DMS79 (cell line): ENCODE results near the gene DDX21.
A peak's percentile ranks its signal among the peaks of the same experiment; 100 is the strongest.
"Not testable (repeated sequence)": the region's sequence is repeated elsewhere in the genome, so short reads cannot be mapped to it uniquely, and the experiment has no call there.

Source experiments
- DNase-seq: peaks from one replicate; lab custom pipeline; 2025; lab: John Stamatoyannopoulos, UW

Gene DDX21

DNA sequence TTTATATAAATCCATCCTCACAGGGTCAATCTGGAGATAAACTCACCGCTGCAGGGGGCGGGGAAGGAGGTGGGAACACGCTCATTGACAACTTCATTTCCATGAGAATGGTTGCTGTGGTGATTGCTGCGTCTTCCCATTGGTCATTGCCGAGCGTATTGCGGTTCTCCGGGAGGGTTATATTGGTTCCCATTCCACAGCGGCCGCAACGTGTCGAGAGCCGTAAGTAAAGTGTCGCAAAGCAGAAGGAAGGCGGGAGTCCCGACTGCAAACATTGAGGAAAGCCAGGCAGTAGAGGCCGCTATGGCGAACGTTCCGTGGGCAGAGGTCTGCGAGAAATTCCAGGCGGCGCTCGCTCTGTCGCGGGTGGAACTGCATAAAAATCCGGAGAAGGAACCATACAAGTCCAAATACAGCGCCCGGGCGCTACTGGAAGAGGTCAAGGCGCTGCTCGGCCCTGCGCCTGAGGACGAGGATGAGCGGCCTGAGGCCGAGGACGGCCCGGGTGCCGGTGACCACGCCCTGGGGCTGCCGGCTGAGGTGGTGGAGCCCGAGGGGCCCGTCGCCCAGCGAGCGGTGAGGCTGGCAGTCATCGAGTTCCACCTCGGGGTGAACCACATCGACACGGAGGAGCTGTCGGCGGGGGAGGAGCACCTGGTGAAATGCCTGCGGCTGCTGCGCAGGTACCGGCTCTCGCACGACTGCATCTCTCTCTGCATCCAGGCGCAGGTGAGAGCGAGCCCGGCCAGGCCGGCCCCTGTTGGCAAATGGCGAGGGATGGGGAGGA is 32.8 kb downstream of the DDX21 start, which contains the start of gene KIFBP:
KIFBP (plus strand) TSS at position 274 of the 787 bp plus-strand sequence; CDS start at position 304, 30 bp downstream.
- DNase-seq: peak; percentile 87

DNA sequence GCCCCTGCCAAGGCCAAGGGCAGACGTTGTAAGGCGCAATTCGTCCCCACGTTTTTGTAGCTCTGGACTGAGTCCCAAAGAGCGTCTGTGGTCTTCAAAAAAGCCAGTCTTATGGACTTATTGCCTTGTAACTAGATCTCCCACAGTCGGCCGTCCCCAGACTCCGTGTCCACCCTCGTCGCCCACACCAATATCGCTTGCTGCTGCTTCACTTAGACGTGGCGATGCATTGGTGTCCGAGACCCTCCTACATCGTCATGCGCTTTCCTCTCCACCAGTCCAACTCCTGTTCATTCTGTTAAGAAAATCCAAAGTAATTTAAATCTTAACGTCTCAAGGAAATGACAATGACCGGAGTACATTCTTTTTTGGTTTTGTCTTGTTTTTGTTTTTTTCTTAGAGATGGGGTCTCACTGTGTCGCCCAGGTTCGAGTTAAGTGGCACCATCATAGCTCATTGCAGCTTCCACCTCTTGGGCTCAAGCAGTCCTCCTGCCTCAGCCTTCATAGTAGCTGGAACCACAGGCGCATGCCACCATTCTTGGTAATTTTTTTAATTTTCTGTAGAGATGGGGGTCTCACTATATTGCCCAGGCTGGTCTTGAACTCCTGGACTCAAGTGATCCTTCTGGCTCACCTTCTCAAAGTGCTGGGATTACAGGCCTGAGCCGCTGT is 33.5 kb downstream of the DDX21 start:
- DNase-seq: no peak

DNA sequence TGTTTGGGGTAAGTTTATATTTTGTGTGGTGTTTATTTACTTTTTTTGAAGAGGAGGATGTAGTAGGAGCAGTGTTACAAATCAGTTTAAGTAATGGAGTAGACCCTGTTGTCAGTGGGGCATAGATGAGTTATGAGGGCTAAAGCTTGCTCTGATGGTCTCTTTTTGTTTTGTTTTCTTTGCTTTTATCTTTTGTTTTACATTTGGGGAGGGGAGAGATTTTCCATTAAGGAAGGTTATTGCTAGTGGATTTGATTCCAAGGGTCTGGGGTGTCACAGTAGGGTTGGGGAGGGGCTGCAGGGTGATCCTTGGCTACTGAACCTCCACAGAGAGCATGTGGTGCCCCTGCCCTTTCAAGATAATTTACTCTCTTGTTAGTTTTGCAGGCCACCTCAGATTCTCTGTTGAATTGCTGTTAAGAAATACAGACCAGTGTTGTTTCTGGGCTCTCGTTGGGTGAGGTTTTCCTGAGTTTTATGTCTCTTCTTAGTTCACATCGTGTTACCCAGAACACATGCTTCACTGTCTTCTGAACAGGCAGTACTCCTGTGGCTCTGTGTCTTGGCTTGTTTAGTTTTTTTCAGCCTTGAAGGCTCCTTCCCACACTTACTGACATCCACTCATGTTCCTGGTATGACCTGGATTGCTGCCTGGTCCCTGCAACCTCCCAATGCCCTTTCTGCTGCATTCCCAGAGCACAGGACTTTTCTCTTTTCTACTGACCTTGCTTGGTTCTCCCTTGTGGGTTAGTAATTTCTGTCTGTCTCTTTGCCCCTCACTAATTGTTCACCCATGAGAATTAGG is 36.9 kb downstream of the DDX21 start:
- DNase-seq: no peak

- no peak for DNase-seq
Observed at GRCh38 chr10:68997211-68997610, 41.2 kb downstream of the DDX21 start.

- DNase-seq: no peak
Observed at GRCh38 chr10:69004821-69005220, 48.9 kb downstream of the DDX21 start.

DNA sequence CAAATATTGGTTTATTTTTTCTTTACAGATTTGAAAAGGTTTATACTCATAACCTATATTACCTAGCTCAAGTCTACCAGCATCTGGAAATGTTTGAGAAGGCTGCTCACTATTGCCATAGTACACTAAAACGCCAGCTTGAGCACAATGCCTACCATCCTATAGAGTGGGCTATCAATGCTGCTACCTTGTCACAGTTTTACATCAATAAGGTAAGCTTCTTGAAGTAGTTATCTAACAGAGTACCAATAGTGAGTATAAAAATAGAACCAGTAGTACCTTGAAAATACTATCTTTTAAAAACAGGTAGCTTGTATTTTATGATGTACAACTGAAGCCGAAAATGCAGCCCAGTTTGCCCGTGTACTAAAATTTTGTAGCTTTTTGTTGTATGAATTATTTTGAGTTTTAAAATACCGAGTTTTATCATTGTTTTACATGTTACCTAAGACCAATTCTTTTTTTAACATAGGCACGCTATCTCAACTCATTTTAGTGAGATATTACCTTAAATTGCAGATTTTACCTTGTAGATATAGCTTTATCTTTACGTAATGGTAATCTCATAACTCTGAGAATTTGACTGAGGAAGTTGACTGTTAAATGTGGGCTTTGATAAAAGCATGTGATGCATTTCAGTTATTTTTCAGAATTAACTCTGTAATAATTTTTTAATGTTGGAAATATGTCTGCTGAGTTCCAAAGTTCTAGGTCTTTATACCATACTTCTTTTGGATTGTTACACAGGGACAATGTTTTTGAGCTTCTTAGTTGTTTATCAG is 49.9 kb downstream of the DDX21 start:
- DNase-seq: no peak

- DNase-seq: no peak
Observed at GRCh38 chr10:69007260-69007659, 51.3 kb downstream of the DDX21 start.

- no peak for DNase-seq
Observed at GRCh38 chr10:69009360-69009759, 53.4 kb downstream of the DDX21 start.

GRCh38 chr10:69010151-69010640 is 54.2 kb downstream of the DDX21 start:
- DNase-seq: no peak

GRCh38 chr10:69012778-69013177 is 56.8 kb downstream of the DDX21 start:
- DNase-seq: not testable (repeated sequence)

- DNase-seq: no peak
Observed at GRCh38 chr10:69014171-69014570, 58.2 kb downstream of the DDX21 start.

DNA sequence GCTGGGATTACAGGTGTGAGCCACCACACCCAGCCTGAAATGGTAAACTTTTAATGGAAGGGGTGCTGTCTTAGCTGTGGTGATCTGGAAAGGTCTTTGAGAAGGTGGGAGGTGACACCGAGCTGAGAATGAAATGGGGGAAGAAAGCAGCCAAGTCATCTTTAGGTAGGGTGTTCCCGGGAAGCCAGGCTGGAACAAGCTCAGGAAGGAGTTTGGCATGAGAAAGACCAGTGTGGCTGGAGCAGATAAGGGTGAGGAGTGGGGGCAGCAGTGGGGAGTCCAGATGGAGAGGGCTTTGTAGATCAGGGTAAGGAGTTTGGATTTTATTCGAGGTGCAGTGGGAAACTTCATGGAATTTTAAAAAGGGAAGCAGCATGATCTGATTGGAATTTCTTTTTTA is 62.6 kb downstream of the DDX21 start:
- DNase-seq: no peak

DNA sequence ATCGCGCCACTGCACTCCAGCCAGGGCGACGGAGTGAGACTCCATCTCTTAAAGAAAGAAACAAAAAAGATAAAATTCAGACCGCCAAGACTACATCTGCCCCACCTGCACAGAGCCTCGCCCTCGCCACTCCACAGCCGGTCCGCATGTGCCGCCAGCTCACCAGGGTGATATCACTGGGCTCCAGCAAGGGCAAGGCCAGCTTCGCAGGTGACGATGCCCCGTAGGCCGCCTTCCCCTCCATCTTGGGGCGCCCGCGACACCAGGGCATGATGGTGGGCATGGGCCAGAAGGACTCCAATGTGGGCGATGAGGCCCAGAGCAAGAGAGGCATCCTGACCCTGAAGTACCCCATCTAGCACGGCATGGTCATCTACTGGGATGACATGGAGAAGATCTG is 66.6 kb downstream of the DDX21 start:
- DNase-seq: no peak

DNA sequence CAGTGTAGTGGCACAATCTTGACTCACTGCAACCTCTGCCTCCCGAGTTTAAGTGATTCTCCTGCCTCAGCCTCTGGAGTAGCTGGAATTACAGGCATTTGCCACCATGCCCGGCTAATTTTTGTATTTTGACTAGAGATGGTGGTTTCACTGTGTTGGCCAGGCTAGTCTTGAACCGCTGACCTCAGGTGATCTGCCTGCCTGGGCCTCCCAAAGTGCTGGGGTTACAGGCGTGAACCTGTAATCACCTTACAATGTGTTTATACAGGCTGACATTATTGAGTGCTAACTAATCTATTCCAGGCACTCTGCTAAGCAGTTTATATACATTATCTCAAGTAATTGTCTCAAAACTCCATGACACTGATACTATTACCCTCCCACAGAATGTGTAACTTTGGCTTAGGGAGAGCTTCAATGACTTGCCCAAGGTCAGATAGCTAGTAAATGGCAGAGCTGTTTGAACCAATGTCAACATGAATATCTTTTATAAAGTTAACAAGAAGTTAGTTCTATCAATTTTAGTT is 69.5 kb downstream of the DDX21 start:
- DNase-seq: no peak

DNA sequence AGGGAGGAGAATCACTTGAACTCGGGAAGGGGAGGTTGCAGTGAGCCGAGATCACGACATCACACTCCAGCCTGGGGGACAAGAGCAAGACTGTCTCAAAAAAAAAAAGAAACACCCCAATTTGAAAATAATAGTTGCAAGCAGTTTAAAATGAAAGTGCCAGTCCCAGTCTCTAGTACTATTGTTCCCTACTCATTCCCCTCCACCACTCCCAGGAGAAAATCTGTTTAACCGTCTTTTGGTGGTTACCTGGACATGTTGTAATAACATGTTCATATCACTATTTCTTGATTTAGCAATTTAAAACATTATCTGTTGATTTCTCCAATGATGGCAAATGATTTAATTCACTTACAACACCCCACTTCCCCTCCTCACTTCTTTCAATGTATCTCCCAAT is 77.3 kb downstream of the DDX21 start:
- DNase-seq: no peak
